Adrenal gland (tissue), 12 donors: Measurements from ENCODE around the gene SPAG9. TPM values are rescaled to one million over a fixed set of nuclear protein-coding genes. Genes with fewer than 3 reads are reported as not detected.

Experiments used
- DNase-seq, 7 donors: peaks; one replicate each; pipeline ENCODE4 v3.0.0-alpha.2; 2019 to 2020
- H3K27ac ChIP-seq, 5 donors: fragments of 200-600 bp; sonication (generic) in 4 of 5; 1 replicate in 3 of 5; 2 replicates in 2 of 5; pipeline versions ENCODE4 v1.5.1 to v1.8.0; 2016 to 2020; ENCODE audit warnings: mild to moderate bottlenecking in 1 of 5
- H3K27me3 ChIP-seq: fragments of 200-600 bp; 2 replicates; pipeline ENCODE4 v1.8.0; 2021
- H3K36me3 ChIP-seq, 2 donors: fragments of 200-600 bp; replicated peaks in 1 of 2; 1 replicate in 1 of 2; 2 replicates in 1 of 2; pipeline versions ENCODE4 v1.5.1 to v1.8.0; 2018 to 2022
- H3K4me1 ChIP-seq, 2 donors: fragments of 200-600 bp; replicated peaks in 1 of 2; 1 replicate in 1 of 2; 2 replicates in 1 of 2; pipeline versions ENCODE4 v1.5.1 to v1.8.0; 2018 to 2021
- H3K4me3 ChIP-seq, 4 donors: fragments of 200-600 bp; sonication (generic) in 3 of 4; one replicate each; pipeline ENCODE4 v1.5.1; 2016 to 2018
- H3K9me3 ChIP-seq, 3 donors: fragments of 200-600 bp; sonication (generic) in 1 of 3; replicated peaks in 1 of 3; 1 replicate in 2 of 3; 2 replicates in 1 of 3; pipeline versions ENCODE4 v1.5.1 to v1.8.0; 2016 to 2021
- POLR2A ChIP-seq, 2 donors: fragments of 450-650 bp; IDR thresholded peaks; one replicate each; pipeline ENCODE4 v1.6.1; 2017; ENCODE audit warnings: antibody characterized with exemption in 2 of 2, mild to moderate bottlenecking in 2 of 2, moderate library complexity in 1 of 2
- WGBS, 4 donors: extraction: QIAGEN DNeasy Blood & Tissue Kit in 2 of 4; methylation state at CpG; one replicate each; pipeline versions ENCODE4 v1.1.5 to v1.1.7; 2013 to 2017; 5-methylcytosine and 5-hydroxymethylcytosine counted together
- intact Hi-C, 2 donors: fragments of 100-400 bp; cut with DNase I; formaldehyde crosslinking; loops; one replicate each; pipeline versions ENCODE4 v1.14.1 to v1.15.0; 2022 to 2023
- polyA plus RNA-seq, 3 donors: library from polyadenylated mRNA; stranded (reverse); fragments of 200-250 nt in 2 of 3; fragments of 350-450 nt in 1 of 3; fragmentation: Illumina TruSeq in 1 of 3; extraction: RNeasy Lipid Tissue Mini Kit (QIAGEN cat#74804) in 1 of 3; gene quantifications; one replicate each; pipeline ENCODE4 v1.2.3, GENCODE V29; 2013 to 2014
- total RNA-seq, 9 donors: library from RNA; depleted of rRNA in 4 of 9; stranded (reverse); fragments of >200 nt in 4 of 9; fragments of 120-200 nt in 1 of 9; fragmentation: NEBNext Ultra II Directional in 1 of 9; extraction: Animal tissue kit (Norgen Biotek cat#: 25700) in 1 of 9; gene quantifications; one replicate each; pipeline versions ENCODE4 v1.1.0 to v1.2.4, GENCODE V29; 2013 to 2023
- TF ChIP-seq, protein P1 (sequence below), 6 experiments: fragments of 450-650 bp in 4 of 6; fragments of 200-600 bp in 2 of 6; sonication (generic) in 1 of 6; IDR thresholded peaks; 1 replicate in 5 of 6; 2 replicates in 1 of 6; pipeline versions ENCODE4 v1.5.1 to v1.8.0; 2016 to 2021; ENCODE audit warnings: antibody characterized with exemption in 6 of 6, mild to moderate bottlenecking in 2 of 6, moderate library complexity in 1 of 6
- donor health status: healthy with polysubstance abuse.
- donor health status: Bipolar disorder and iron deficiency.
- donor health status: DM: yes; HTN: yes; CAD: no.
- donor health status: DM: no; HTN: no; CAD: no.
- donor health status: DM: no; HTN: no; CAD: no.
- donor health status: DM: yes; HTN: yes; CAD: no.

Gene SPAG9
- total and polyA plus RNA-seq, 12 donors = 23.5 to 99.8 (median 62.9) TPM

DNA sequence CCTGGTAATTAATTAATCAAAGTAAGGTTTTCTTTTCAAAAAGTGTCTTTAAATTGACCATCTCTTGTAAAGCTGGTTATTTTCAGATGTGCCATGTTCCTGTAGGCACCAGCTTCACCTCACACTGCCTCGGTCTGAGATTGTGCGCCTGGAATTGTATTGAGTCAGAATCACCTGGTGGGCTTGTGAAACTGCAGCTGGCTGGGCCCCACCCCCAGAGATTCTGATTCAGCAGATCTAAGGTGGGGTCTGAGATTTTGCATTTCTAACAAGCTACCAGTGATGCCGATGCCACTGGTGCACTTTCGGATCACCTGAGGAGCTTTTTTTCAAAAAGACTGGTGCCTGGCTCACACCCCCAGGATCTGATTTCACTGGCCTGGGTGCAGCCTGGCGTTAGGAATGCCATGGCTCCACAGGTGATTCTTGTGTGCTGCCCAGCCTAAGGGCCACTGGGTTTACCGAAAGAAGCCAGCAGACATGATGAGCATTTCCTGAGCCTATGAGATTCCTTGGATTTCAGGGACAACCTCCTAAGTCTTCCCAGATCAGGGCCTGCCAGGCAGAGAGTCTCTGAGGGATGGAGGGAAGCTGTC is 195.3 kb downstream of the SPAG9 start:
- 86 to 94% (median 91%) methylated on average over 5 to 6 of the region's 6 CpGs for WGBS, 4 donors
- TF ChIP-seq, protein P1, sequence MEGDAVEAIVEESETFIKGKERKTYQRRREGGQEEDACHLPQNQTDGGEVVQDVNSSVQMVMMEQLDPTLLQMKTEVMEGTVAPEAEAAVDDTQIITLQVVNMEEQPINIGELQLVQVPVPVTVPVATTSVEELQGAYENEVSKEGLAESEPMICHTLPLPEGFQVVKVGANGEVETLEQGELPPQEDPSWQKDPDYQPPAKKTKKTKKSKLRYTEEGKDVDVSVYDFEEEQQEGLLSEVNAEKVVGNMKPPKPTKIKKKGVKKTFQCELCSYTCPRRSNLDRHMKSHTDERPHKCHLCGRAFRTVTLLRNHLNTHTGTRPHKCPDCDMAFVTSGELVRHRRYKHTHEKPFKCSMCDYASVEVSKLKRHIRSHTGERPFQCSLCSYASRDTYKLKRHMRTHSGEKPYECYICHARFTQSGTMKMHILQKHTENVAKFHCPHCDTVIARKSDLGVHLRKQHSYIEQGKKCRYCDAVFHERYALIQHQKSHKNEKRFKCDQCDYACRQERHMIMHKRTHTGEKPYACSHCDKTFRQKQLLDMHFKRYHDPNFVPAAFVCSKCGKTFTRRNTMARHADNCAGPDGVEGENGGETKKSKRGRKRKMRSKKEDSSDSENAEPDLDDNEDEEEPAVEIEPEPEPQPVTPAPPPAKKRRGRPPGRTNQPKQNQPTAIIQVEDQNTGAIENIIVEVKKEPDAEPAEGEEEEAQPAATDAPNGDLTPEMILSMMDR (IDR thresholded peaks at IDR 0.05) = no peak
- no peak for TF ChIP-seq POLR2A (IDR thresholded peaks at IDR 0.05)
- H3K36me3 ChIP-seq = no peaks in the 10 kb centered on the region
- no peaks in the 10 kb centered on the region for H3K9me3 ChIP-seq
- H3K27me3 ChIP-seq = no peaks in the 10 kb centered on the region
- intact Hi-C loops = loop anchor here in 1 of 2 donors (5.0 kb wide), 1 partner anchor 38 kb away; no protein-coding TSS in a partner anchor
- peaks cover under 1 to 2% of the 10 kb centered on the region in 2 donors for H3K4me1 ChIP-seq
- no peak for DNase-seq
- H3K4me3 ChIP-seq = no peak overlapping the region
- no peak overlapping the region for H3K27ac ChIP-seq

DNA sequence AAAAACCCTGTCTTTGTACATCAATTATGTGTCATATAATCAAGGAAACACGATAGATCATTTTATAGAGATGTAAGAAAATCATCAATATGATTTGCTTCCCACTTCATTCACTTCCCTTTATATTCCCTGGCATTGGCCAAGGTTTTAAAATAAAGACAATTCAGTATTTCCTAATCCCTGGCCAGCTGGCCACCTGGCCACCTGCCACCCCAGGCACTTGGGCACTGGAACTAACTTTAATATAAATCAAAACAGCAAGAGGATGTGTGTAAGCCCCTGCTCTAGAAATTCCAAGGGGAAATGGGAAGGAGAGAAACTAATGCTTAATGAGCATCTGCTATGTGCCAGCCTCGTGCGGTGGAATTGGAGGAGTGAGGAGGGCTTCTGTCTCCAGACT is 195.9 kb downstream of the SPAG9 start:
- intact Hi-C loops = loop anchor here in 1 of 2 donors (5.0 kb wide), 1 partner anchor 37 kb away; no protein-coding TSS in a partner anchor

DNA sequence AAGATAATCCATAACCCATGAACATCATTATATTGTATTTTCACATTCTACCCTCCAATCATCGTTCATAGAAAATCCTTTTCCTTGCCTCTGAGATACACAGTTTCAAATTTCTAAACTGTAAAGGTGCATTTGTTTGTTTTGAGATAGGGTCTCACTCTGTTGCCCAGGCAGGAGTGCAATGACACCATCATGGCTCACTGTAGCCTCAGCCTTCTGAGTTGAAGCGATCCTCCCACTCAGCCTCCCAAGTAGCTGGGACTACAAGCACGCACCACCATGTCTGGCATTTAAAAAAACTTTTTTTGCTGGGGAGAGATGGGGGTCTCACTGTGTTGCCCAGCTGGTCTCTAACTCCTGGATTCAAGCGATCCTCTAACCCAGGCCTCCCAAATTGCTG is 196.4 kb downstream of the SPAG9 start:
- TF ChIP-seq, protein P1 (IDR thresholded peaks at IDR 0.05) = no peak
- no peak for TF ChIP-seq POLR2A (IDR thresholded peaks at IDR 0.05)
- WGBS, 4 donors = 93 to 100% (median 97%) methylated on average over 3 to 4 of the region's 4 CpGs
- no peak overlapping the region for H3K4me3 ChIP-seq
- H3K9me3 ChIP-seq = no peaks in the 10 kb centered on the region
- H3K36me3 ChIP-seq = no peaks in the 10 kb centered on the region
- DNase-seq = no peak
- H3K27me3 ChIP-seq = no peaks in the 10 kb centered on the region
- no peak overlapping the region for H3K27ac ChIP-seq
- H3K4me1 ChIP-seq = peaks cover 0 to 3% of the 10 kb centered on the region in 2 donors
- intact Hi-C loops = no loop called here

More for the DNA sequence above, 195.9 kb downstream of the SPAG9 start:
- TF ChIP-seq POLR2A (IDR thresholded peaks at IDR 0.05) = no peak
- TF ChIP-seq, protein P1 (IDR thresholded peaks at IDR 0.05) = no peak
- Histone ChIP-seq H3K27me3 (no peaks in the 10 kb centered on the region), H3K4me1 (no peaks in the 10 kb centered on the region), H3K27ac (no peak overlapping the region), H3K9me3 (no peaks in the 10 kb centered on the region), H3K4me3 (no peak overlapping the region), H3K36me3 (no peaks in the 10 kb centered on the region)
- 84 to 88% (median 87%) methylated on average over 3 of the region's 3 CpGs for WGBS, 4 donors
- no peak for DNase-seq

DNA sequence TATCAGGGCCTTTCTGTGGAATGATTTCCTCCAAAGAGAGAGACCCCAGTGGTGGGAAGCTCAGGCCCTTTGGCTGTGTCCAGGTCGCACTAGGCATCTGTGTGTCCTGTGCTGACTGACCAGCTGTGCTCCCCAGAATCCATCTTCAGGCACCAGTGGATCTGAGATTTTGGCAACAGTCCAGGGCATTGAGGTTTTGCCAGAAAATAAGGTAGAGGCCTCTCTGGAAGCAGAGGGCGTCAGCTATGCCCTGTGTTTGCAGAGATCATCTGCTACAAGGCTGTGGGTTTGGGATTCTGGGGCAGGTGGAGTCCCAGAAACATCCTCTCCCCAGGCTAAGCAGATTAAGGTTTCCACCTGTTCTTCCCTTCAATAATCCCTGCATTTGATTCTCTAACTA is 197.1 kb downstream of the SPAG9 start:
- peaks cover 0 to 7% of the 10 kb centered on the region in 2 donors for H3K4me1 ChIP-seq
- H3K27me3 ChIP-seq = no peaks in the 10 kb centered on the region
- no peaks in the 10 kb centered on the region for H3K36me3 ChIP-seq
- 64 to 90% (median 80%) methylated on average over 2 of the region's 2 CpGs for WGBS, 4 donors
- no peak overlapping the region for H3K4me3 ChIP-seq
- no peak overlapping the region for H3K27ac ChIP-seq
- TF ChIP-seq, protein P1 (IDR thresholded peaks at IDR 0.05) = no peak
- TF ChIP-seq POLR2A (IDR thresholded peaks at IDR 0.05) = no peak
- intact Hi-C loops = no loop called here
- no peaks in the 10 kb centered on the region for H3K9me3 ChIP-seq
- peak in 1 of 7 donors; percentile 71 for DNase-seq
